AG04450 (cell line): ENCODE results near the gene OXLD1. TPM values are rescaled to one million over a fixed set of nuclear protein-coding genes. Genes with fewer than 3 reads are reported as not detected.

Source experiments
- CTCF ChIA-PET: fragments of 300-600, 350-600 bp; formaldehyde crosslinking; extraction: SDS; loops from one replicate; lab custom pipeline; 2022; ENCODE audit warnings: antibody characterized with exemption, inconsistent platforms; lab: Charles Lee
- POLR2A ChIA-PET: fragments of 350-600 bp; formaldehyde crosslinking; extraction: SDS; loops from one replicate; lab custom pipeline; 2021; ENCODE audit warnings: antibody characterized with exemption, inconsistent platforms; lab: Yijun Ruan, JAX
- DNase-seq: peaks from one replicate; pipeline ENCODE4 v3.0.0-alpha.2; 2011; ENCODE audit warnings: low read depth, low spot score
- H3K27ac ChIP-seq: one replicate; pipeline ENCODE4 v1.5.1; 2012; ENCODE audit warnings: low read depth, low read length, control low read depth
- H3K27me3 ChIP-seq: one replicate; pipeline ENCODE4 v1.6.0; 2012; ENCODE audit warnings: low read length; ENCODE audit not compliant: control insufficient read depth, insufficient read depth
- H3K4me3 ChIP-seq: 2 replicates; pipeline ENCODE4 v1.5.1; 2011; ENCODE audit warnings: mild to moderate bottlenecking, low read depth, low read length, control low read depth
- H3K9me3 ChIP-seq: 2 replicates; pipeline ENCODE4 v1.5.1; 2012; ENCODE audit warnings: low read length; ENCODE audit not compliant: control insufficient read depth, insufficient read depth
- CTCF ChIP-seq: IDR thresholded peaks from 2 replicates; pipeline ENCODE4 v1.5.1; 2011; ENCODE audit warnings: low read depth, low read length, control low read depth, inconsistent platforms
- polyA plus RNA-seq: library from polyadenylated mRNA; depleted of rRNA; stranded (reverse); fragments of >200 nt; gene quantifications from 2 replicates; pipeline ENCODE4 v1.2.3, GENCODE V29; 2011

Gene OXLD1
- polyA plus RNA-seq, 1 experiment: 13.4 TPM

- Histone ChIP-seq H3K27ac (peak within 1 kb of the TSS; percentile 89), H3K4me3 (peak within 1 kb of the TSS; percentile 96), H3K9me3 (no peaks in the 10 kb centered on the region), H3K27me3 (no peaks in the 10 kb centered on the region)
- TF ChIP-seq CTCF: no peak
- CTCF ChIA-PET: no interaction called here
- POLR2A ChIA-PET: interaction anchor here (0.6 to 1.4 kb wide), 3 partner anchors 21 to 47 kb away, joined by 3 to 8 read pairs (median 4); partner anchors contain the start of genes ARL16 and HGS
- peak; percentile 63 for DNase-seq
Measured at GRCh38 chr17:81636505-81637288, 29.7 kb downstream of the OXLD1 start, which contains the start of the genes NPLOC4 and TSPAN10. Gene NPLOC4, minus strand, starts transcription at chr17:81637112. Its CDS starts 182 bp downstream, at chr17:81636930. Gene TSPAN10, plus strand, starts transcription at chr17:81637196. Its CDS starts 5,217 bp downstream, at chr17:81642413.

GRCh38 chr17:81635973-81636504 is 30.4 kb downstream of the OXLD1 start:
- ChIA-PET POLR2A (interaction anchor here (1.2 to 1.4 kb wide), 2 partner anchors 29 to 48 kb away, joined by 4 to 8 read pairs; partner anchors contain the start of genes ARL16 and HGS), CTCF (no interaction called here)
- Histone ChIP-seq H3K9me3 (no peaks in the 10 kb centered on the region), H3K27me3 (no peaks in the 10 kb centered on the region), H3K4me3 (peak overlapping the region; percentile 96), H3K27ac (peak overlapping the region; percentile 89)
- TF ChIP-seq CTCF: no peak
- DNase-seq: no peak

GRCh38 chr17:81635431-81635830 is 31.0 kb downstream of the OXLD1 start:
- H3K4me3 ChIP-seq: peak overlapping the region; percentile 96
- no peaks in the 10 kb centered on the region for H3K9me3 ChIP-seq
- no peak for DNase-seq
- TF ChIP-seq CTCF: no peak
- no peak overlapping the region for H3K27ac ChIP-seq
- POLR2A ChIA-PET: no interaction called here
- CTCF ChIA-PET: no interaction called here
- H3K27me3 ChIP-seq: no peaks in the 10 kb centered on the region

GRCh38 chr17:81631482-81631881 is 34.9 kb downstream of the OXLD1 start:
- Histone ChIP-seq H3K4me3 (no peak overlapping the region), H3K27ac (no peak overlapping the region), H3K9me3 (no peaks in the 10 kb centered on the region), H3K27me3 (no peaks in the 10 kb centered on the region)
- no peak for DNase-seq
- CTCF ChIA-PET: interaction anchor here (1.5 kb wide), 1 partner anchor 30 kb away, joined by 6 read pairs; no protein-coding TSS in a partner anchor
- TF ChIP-seq CTCF: no peak
- POLR2A ChIA-PET: interaction anchor here (0.6 to 0.8 kb wide), 2 partner anchors 29 to 141 kb away, joined by 3 to 11 read pairs; no protein-coding TSS in a partner anchor
